RWPE1 (cell line): ENCODE data around the gene GRID2.

Source experiments
- CTCF ChIA-PET: fragments of 350-600 bp; sonication (Branson Sonifier 250); formaldehyde crosslinking; extraction: SDS; loops from one replicate; lab custom pipeline; 2021; lab: Yijun Ruan, JAX
- POLR2A ChIA-PET: fragments of 400-600 bp; formaldehyde crosslinking; extraction: SDS; loops from one replicate; lab custom pipeline; 2020; ENCODE audit warnings: antibody characterized with exemption; ENCODE audit not compliant: low non-redundant PET; lab: Yijun Ruan, JAX
- DNase-seq: peaks from one replicate; pipeline ENCODE4 v3.0.0; 2012; ENCODE audit warnings: low spot score
- H3K27ac ChIP-seq: fragments of 450-650 bp; 2 replicates; pipeline ENCODE4 v1.5.1; 2017
- CTCF ChIP-seq: fragments of 450-650 bp; conservative IDR thresholded peaks from 2 replicates; pipeline ENCODE4 v1.5.1; 2017; ENCODE audit warnings: low read depth, mild to moderate bottlenecking

The GRID2 gene

GRCh38 chr4:93394545-93395081 lies 1090.8 kb downstream of the GRID2 start:
- no peak for TF ChIP-seq CTCF
- no peak overlapping the region for H3K27ac ChIP-seq
- CTCF ChIA-PET, result no interaction called here
- no peak for DNase-seq
- POLR2A ChIA-PET, result no interaction called here

GRCh38 chr4:93396272-93396671 lies 1092.5 kb downstream of the GRID2 start:
- POLR2A ChIA-PET, result no interaction called here
- DNase-seq, result peak; percentile 32
- H3K27ac ChIP-seq, result no peak overlapping the region
- CTCF ChIA-PET, result no interaction called here
- TF ChIP-seq CTCF, result no peak

- TF ChIP-seq CTCF, result no peak
- CTCF ChIA-PET, result no interaction called here
Observed at GRCh38 chr4:93403571-93403970, 1099.8 kb downstream of the GRID2 start.

GRCh38 chr4:93407493-93408275 lies 1103.9 kb downstream of the GRID2 start:
- no peak for DNase-seq
- ChIA-PET CTCF (interaction anchor here (0.8 kb wide), 1 partner anchor 433 kb away, joined by 7 read pairs; no protein-coding TSS in a partner anchor), POLR2A (no interaction called here)
- no peak overlapping the region for H3K27ac ChIP-seq
- no peak for TF ChIP-seq CTCF

More at GRCh38 chr4:93403571-93403970, 1099.8 kb downstream of the GRID2 start:
- no peak overlapping the region for H3K27ac ChIP-seq
- DNase-seq, result no peak
- POLR2A ChIA-PET, result no interaction called here

- H3K27ac ChIP-seq, result no peak overlapping the region
- ChIA-PET POLR2A (no interaction called here), CTCF (no interaction called here)
- no peak for DNase-seq
- TF ChIP-seq CTCF, result no peak
Observed at GRCh38 chr4:93409035-93409434, 1105.3 kb downstream of the GRID2 start.

- POLR2A ChIA-PET, result no interaction called here
- no peak for TF ChIP-seq CTCF
Observed at GRCh38 chr4:93414041-93414550, 1110.3 kb downstream of the GRID2 start.

More at GRCh38 chr4:93414041-93414550, 1110.3 kb downstream of the GRID2 start:
- DNase-seq, result no peak
- CTCF ChIA-PET, result interaction anchor here (0.6 kb wide), 1 partner anchor 554 kb away, joined by 3 read pairs; no protein-coding TSS in a partner anchor
- H3K27ac ChIP-seq, result no peak overlapping the region
